Mucosa of gallbladder (tissue), 1 donor: Measurements from ENCODE around the gene TMEM183A. TPM values are rescaled to one million over a fixed set of nuclear protein-coding genes. Genes with fewer than 3 reads are reported as not detected.
"Not testable (repeated sequence)": the region's sequence is repeated elsewhere in the genome, so short reads cannot be mapped to it uniquely, and the experiment has no call there.

Experiments used
- DNase-seq: peaks from one replicate; pipeline ENCODE4 v3.0.0-alpha.2; 2020; ENCODE audit warnings: low spot score
- total RNA-seq: library from RNA; stranded (reverse); gene quantifications from one replicate; pipeline ENCODE4 v1.2.1, GENCODE V29; 2021
- donor health status: DM: no; HTN: no; CAD: no.

Gene TMEM183A
- total RNA-seq = 46.3 TPM

DNA sequence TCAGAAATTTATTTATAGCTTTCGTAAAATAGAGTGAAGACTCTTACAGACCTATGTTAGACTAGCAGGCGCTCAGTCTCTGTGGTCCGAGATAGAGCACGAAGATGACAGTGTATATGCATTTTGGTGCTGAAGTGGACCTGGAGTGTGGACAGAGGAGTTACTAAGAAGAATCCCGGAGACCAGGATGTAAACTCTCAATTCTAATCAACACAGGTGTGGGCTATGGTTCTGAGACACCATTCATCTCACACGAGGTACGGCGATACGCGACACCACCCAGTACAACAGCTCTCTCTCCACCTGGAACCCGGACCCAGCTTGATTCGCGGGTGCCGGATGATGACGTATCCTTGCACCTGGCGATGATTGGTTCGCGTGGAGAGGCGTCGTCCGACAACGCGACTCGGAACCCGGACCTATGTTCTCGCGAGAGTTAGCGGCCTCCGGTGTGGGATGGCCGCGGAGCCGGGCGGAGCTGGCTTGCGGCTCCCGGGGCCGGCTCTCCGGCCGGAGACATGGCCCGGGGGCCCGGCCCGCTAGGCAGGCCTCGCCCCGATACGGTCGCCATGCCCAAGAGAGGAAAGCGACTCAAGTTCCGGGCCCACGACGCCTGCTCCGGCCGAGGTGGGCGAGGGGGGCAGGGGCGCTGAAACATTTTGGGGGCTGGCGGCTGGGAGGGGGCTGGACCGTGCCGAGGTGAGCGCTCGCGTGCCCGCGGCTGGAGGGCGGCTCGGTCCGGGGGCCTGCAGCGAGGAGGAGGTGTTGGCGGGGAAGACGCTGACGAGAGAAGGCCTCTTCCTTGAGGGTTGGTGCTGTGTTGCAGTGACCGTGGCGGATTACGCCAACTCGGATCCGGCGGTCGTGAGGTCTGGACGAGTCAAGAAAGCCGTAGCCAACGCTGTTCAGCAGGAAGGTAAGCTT lies at the start of gene TMEM183A:
Gene TMEM183A (plus strand): TSS at position 427 of the 924 bp plus-strand sequence. CDS start 92 bp downstream, at position 519.
- peak; percentile 97 for DNase-seq

DNA sequence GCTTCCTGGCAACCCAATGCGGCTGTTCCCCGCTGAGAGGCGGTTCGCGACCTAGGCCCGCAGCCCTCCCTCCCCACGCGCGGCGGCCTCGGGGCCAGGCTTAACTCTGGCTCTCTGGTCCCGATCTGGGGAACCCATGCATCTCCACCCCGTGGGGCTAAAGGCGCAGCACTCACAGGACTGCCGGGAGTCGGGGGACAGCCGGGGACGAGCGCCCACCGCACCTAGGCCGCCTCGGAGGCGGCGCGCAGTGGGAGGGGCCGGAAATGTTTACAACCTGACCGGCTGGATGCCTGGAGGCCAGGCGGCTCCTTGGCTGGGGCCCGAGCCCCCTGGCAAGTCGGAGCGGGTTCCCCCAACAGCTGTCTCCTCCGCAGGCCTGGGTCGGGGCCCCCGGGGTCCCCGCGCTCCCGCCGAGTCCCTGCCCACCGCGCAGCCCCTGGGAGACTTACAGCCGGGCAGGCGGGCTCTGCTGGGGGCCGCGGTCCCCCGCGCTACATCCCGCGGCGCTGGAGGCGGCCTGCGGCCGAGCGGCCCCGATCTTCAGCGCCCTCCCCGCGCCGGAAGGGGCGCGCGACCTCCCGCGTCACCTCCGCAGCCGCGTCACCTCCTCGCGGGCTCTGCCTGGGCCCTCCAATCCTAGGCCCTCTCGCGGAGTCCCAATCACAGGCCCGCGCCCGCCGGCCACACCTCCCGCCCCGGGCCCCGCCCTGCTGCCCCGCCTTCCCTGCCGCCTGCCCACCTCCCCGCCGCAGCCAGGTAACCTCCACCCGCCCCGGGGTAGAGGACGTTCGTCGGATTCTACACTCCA lies 49.2 kb upstream of the TMEM183A start, which contains the start of gene ADIPOR1:
Gene ADIPOR1 (minus strand): TSS at position 580 of the 811 bp plus-strand sequence. CDS start 7,242 bp downstream, outside the sequence.
- DNase-seq = peak; percentile 92

DNA sequence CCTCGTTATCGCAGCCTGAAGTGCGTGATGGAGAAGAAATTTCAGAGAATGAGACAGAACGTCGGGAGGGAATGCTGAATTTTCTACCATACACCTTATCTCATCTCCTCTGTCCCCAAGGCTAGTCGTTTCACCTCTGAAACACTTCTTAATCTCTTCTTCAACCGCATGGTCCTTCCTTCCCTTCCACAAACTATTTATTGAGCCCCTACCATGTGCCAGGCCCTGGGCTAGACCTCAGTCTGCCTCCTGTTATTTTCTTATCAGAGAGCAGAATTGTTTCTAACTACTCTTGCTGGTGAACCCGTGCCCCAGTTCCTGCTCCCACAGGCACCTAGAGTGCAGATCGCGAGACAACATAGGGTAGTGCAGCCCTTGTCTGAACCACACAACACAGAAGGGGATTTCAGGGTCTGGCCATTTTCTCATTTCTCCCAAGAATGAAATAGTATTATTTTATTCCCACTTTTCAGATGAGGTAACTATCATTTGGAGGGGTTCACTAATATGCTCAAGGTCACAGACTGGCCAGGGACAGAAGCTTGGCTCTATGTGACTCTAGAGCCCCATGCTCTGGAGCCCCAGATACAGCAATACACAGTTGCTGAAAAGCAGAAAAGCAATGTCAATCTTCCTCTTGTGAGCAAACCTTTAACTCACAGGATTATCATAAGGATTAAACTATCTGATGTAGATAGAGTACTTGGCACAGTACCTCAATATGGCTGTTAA lies 48.5 kb upstream of the TMEM183A start:
- DNase-seq = no peak

GRCh38 chr1:202959276-202959620 lies 47.9 kb upstream of the TMEM183A start:
- DNase-seq = no peak

DNA sequence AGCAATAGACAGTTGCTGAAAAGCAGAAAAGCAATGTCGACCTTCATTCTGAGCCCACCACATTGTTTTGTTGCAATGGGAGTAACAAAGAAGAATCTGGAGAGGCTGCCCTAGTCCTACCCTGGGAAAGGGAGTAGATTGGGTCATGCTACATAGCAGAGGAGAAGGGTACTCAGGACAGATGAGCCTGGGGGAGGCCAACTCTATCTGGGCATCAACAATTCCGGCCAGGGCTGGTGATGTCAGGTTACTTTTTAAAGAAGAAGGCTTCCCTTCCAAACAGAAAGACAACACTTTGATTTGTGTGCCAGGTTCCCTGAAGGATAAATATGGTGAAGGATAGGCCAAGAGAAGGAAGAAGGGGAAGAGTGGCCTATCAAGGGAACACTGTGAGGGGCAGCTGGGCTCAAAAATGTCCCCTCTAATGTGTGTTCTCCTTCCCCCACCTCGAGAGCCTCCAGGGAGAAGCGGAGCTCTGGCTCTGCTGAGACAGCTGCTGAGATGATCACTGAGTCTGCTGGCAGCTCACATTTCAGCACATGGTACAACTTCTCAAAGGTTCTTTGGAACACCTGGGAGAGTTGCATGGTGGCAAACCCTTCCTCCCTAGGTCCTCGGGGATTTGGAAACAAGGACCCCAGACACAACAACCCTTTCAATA lies 45.8 kb upstream of the TMEM183A start:
- no peak for DNase-seq

- DNase-seq = peak; percentile 79
Observed at GRCh38 chr1:202964791-202965410, 42.3 kb upstream of the TMEM183A start.

- no peak for DNase-seq
Observed at GRCh38 chr1:202965422-202965821, 41.8 kb upstream of the TMEM183A start.

DNA sequence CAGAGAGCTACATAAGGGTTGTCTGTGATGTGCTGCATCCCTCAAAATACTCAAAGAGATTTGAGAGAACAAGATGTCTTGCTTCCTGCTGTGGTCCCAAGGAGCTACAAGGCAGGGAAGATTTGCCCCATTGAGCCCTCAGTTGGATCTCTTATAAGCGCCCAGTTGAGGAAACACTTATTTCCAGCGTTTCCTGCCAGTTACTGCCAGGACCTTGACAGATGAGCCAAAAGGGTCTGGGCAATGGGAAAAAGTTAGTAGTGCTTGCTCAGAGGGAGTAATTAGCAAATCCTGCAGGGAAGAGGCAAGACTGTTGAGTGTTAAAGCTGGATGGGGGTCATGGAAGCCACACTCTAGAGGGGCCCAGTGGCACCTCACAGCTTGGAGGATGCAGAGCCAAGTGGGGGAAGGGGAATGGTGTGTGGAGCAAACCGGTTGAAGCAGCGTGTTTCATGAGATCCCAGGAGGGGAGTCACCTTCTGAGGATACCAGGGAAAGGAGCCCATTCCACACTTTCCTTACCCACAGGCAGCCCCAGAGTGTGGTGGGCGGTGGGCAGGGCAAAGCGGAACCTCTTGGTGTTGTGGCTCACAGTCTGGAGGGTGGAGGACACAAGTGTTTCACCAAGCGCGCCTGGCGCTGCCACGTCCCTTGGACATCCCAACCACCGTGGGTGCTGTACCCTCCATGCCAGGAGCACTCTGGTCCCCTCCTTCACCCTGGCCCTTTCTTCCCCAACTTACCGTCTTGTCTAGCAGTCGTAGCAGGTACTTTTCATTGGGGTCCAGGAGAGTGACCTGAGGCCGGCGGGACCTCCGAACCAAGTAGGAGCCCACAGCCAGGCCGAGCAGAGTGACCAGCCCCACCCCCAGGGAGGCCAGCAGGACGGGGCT lies 40.9 kb upstream of the TMEM183A start:
- no peak for DNase-seq

GRCh38 chr1:202967684-202968281 lies 39.4 kb upstream of the TMEM183A start:
- no peak for DNase-seq

GRCh38 chr1:202968351-202968750 lies 38.8 kb upstream of the TMEM183A start:
- no peak for DNase-seq

DNA sequence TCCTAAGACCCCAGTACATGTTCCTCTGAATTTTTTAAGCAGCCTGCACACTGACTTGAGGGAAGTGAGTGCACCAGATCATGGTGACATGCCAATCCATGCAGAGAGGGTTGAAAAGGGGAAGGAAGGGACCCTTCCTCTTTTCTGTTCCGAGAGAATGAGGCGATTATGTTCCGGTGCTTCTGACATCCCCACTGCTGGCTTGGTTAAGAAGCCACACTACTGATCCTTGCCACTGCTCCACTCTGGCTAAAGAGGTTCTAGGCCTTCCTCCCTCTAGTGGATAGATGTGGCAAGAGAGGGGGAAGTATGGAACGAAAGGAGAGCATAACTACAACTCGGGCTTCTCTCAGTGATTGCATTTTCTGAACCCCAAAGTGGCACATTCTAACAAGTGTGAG lies 38.3 kb upstream of the TMEM183A start:
- DNase-seq = peak; percentile 66

DNA sequence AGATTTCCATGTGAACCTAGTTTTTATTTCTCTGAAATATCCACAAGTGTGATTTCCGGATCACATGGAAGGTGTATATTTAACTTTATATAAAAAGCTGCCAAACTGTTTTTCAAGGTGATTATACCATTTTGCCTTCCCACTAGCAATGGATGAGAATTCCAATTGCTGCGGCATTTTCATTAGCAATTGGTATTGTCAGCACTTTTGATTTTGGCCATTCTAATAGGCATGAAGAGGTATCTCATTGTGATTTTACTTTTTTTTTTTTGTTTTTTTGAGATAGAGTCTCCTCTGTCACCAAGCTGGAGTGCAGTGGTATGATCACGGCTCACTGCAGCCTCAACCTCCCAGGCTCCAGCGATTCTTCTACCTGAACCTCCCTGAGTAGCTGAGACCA lies 35.1 kb upstream of the TMEM183A start:
- no peak for DNase-seq

- no peak for DNase-seq
Observed at GRCh38 chr1:202974856-202975255, 32.3 kb upstream of the TMEM183A start.

DNA sequence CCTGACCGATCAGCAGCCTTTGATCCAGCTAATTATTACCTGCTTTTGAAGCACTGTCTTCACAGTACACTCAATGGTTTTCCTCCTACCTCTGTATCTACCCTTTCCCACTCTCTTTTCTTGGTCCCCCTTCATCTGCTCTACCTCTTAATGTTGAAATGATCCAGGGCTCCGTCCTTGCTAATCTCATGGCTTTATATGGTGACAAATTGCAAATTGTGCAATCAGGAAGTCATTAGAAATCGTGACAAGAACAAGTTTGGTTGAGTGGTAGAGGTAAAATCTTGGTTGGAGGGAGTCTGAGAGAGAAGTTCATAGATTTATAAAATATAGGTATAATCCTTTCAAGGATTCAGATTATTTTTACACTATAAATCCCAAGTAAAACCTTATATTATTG lies 30.5 kb upstream of the TMEM183A start:
- DNase-seq = no peak

GRCh38 chr1:202979459-202979858 lies 27.7 kb upstream of the TMEM183A start:
- DNase-seq = no peak

DNA sequence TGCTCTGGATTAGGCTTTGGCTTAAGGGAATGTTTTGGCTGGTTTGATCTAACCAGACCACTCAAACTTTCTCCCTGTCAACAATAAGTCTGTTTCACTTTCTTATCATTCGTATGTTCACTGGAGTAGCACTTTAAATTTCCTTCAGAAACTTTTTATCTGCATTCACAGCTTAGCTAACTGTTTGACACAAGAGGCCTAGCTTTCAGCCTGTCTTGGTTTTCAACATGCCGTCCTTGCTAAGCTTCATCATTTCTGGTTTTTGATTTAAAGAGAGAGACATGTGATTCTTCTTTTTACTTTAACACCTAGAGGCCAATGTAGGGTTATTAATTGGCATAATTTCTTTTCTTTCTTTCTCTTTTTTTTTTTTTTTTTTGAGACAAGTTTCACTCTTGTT lies 25.2 kb upstream of the TMEM183A start:
- DNase-seq = no peak

DNA sequence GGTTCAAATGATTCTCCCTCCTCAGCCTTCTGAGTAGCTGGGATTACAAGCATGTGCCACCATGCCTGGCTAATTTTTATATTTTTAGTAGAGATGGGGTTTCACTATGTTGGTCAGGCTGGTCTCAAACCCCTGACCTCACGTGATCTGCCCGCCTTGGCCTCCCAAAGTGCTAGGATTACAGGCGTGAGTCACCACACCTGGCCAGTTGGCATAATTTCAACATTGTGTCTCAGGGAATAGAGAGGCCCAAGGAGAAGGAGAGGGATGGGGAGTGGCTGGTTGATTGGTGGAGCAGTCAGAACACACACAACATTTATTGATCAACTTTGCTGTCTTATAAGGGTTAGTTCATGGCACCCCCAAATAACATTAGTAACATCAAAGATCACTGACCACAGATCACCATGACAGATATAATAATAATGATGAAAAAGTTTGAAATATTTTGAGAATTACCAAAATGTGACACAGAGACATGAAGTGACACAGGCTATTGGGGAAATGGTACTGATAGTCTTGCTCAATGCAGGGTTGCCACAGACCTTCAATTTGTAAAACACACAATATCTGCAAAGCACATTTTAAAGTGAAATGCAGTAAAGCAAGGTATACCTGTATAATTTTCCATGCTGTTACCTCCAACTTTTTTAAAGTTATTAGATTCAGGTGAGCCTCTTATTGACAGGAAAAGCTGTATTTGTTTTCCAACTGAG lies 24.3 kb upstream of the TMEM183A start:
- no peak for DNase-seq

DNA sequence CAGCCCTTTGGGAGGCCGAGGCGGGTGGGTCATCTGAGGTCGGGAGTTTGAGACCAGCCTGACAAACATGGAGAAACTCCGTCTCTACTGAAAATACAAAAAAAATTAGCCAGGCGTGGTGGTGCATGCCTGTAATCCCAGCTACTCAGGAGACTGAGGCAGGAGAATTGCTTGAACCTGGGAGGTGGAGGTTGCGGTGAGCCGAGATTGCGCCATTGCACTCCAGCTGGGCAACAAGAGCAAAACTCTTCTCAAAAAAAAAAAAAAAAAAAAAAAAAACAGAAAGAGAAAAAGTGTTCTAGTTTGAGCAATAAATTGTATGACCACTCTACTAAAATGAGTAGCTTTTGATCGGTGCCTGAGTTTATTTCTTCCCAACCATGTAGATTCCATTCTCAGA lies 21.1 kb upstream of the TMEM183A start:
- DNase-seq = not testable (repeated sequence)

DNA sequence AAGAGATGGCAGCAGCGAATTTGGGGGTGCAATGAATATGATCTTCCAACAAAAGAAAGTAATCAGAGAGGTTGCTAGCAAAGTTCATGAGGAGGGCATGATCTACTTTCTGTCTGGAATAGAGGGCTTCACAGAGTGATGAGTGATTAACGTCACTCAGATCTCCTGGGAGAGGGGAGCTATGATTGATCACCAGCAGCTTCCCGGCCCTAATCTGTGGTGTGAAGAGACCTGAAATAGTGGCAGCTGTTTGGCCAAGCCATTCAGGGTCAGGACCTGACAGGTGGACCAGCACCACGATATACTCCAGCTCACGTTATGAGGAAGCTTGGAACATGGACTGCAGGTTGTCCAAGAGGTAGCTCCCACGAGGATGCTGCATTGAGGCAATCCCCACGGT lies 19.9 kb upstream of the TMEM183A start:
- DNase-seq = no peak
